HUES48 (cell line): Measurements from ENCODE around the gene TMEM225B.
"Not testable (repeated sequence)": the region's sequence is repeated elsewhere in the genome, so short reads cannot be mapped to it uniquely, and the experiment has no call there.

Source experiments
- H3K27ac ChIP-seq: one replicate; pipeline ENCODE4 v1.7.0; 2013; ENCODE audit warnings: low read depth, low read length, inconsistent platforms
- H3K27me3 ChIP-seq: 2 replicates; pipeline ENCODE4 v1.6.1; 2013; ENCODE audit warnings: mild to moderate bottlenecking, low read length; ENCODE audit not compliant: control insufficient read depth, insufficient read depth
- H3K36me3 ChIP-seq: 2 replicates; pipeline ENCODE4 v1.6.1; 2013; ENCODE audit warnings: low read length; ENCODE audit not compliant: control insufficient read depth, insufficient read depth
- H3K4me1 ChIP-seq: 2 replicates; pipeline ENCODE4 v1.6.1; 2013; ENCODE audit warnings: mild to moderate bottlenecking, low read length; ENCODE audit not compliant: control insufficient read depth, insufficient read depth
- H3K4me3 ChIP-seq: 2 replicates; pipeline ENCODE4 v1.5.1; 2013; ENCODE audit warnings: mild to moderate bottlenecking, low read depth, low read length
- H3K9ac ChIP-seq: 2 replicates; pipeline ENCODE4 v1.6.1; 2013; ENCODE audit warnings: mild to moderate bottlenecking, low read depth, low read length, moderate library complexity
- H3K9me3 ChIP-seq: 2 replicates; pipeline ENCODE4 v1.6.1; 2013; ENCODE audit warnings: low read length; ENCODE audit not compliant: control insufficient read depth, insufficient read depth

TMEM225B gene

GRCh38 chr7:99579956-99580777 is 17.9 kb upstream of the TMEM225B start:
- Histone ChIP-seq H3K27me3 (no peaks in the 10 kb centered on the region), H3K4me3 (peak overlapping the region; percentile 70), H3K9ac (peak overlapping the region; percentile 62)

GRCh38 chr7:99580778-99581332 is 17.2 kb upstream of the TMEM225B start:
- peak overlapping the region; percentile 62 for H3K9ac ChIP-seq
- H3K4me3 ChIP-seq, result peak overlapping the region; percentile 70
- peak overlapping the region; percentile 71 for H3K27ac ChIP-seq

More at GRCh38 chr7:99579956-99580777, 17.9 kb upstream of the TMEM225B start:
- H3K27ac ChIP-seq, result peak overlapping the region; percentile 71
- no peaks in the 10 kb centered on the region for H3K9me3 ChIP-seq
- H3K36me3 ChIP-seq, result no peaks in the 10 kb centered on the region
- peaks cover 18% of the 10 kb centered on the region for H3K4me1 ChIP-seq

GRCh38 chr7:99588868-99589267 is 9.2 kb upstream of the TMEM225B start:
- H3K9me3 ChIP-seq, result peaks cover 4% of the 10 kb centered on the region; the same call in 1 of the 2 replicates
- no peaks in the 10 kb centered on the region for H3K36me3 ChIP-seq
- H3K27ac ChIP-seq, result no peak overlapping the region
- H3K27me3 ChIP-seq, result no peaks in the 10 kb centered on the region
- H3K9ac ChIP-seq, result no peak overlapping the region
- no peak overlapping the region for H3K4me3 ChIP-seq
- H3K4me1 ChIP-seq, result no peaks in the 10 kb centered on the region

More at GRCh38 chr7:99580778-99581332, 17.2 kb upstream of the TMEM225B start:
- H3K9me3 ChIP-seq, H3K36me3 ChIP-seq, H3K27me3 ChIP-seq: not testable (repeated sequence)
- peaks cover 12% of the 10 kb centered on the region for H3K4me1 ChIP-seq

- Histone ChIP-seq H3K36me3 (no peaks in the 10 kb centered on the region), H3K27ac (no peak overlapping the region), H3K9me3 (peaks cover 4% of the 10 kb centered on the region; the same call in 1 of the 2 replicates), H3K4me1 (no peaks in the 10 kb centered on the region), H3K9ac (no peak overlapping the region), H3K27me3 (no peaks in the 10 kb centered on the region), H3K4me3 (no peak overlapping the region)
Measured at GRCh38 chr7:99594948-99595745, 2.9 kb upstream of the TMEM225B start.

GRCh38 chr7:99596408-99596955 is 1.6 kb upstream of the TMEM225B start:
- Histone ChIP-seq H3K27ac (no peak overlapping the region), H3K36me3 (no peaks in the 10 kb centered on the region), H3K27me3 (no peaks in the 10 kb centered on the region), H3K9ac (no peak overlapping the region), H3K9me3 (peaks cover 4% of the 10 kb centered on the region; the same call in 1 of the 2 replicates), H3K4me3 (no peak overlapping the region), H3K4me1 (no peaks in the 10 kb centered on the region)

- H3K27me3 ChIP-seq, result no peaks in the 10 kb centered on the region
- H3K4me1 ChIP-seq, result no peaks in the 10 kb centered on the region
- H3K36me3 ChIP-seq, result no peaks in the 10 kb centered on the region
- no peak overlapping the region for H3K9ac ChIP-seq
- H3K4me3 ChIP-seq, result no peak overlapping the region
- H3K27ac ChIP-seq, result no peak overlapping the region
- no peaks in the 10 kb centered on the region for H3K9me3 ChIP-seq
Measured at GRCh38 chr7:99599836-99600235, 1.8 kb downstream of the TMEM225B start.

GRCh38 chr7:99601656-99602310 is 3.7 kb downstream of the TMEM225B start:
- no peak overlapping the region for H3K4me3 ChIP-seq

GRCh38 chr7:99605527-99605926 is 7.5 kb downstream of the TMEM225B start:
- H3K4me3 ChIP-seq, result no peak overlapping the region
- H3K4me1 ChIP-seq, result no peaks in the 10 kb centered on the region
- no peaks in the 10 kb centered on the region for H3K9me3 ChIP-seq
- H3K27ac ChIP-seq, result no peak overlapping the region
- H3K36me3 ChIP-seq, result no peaks in the 10 kb centered on the region
- H3K27me3 ChIP-seq, result no peaks in the 10 kb centered on the region
- no peak overlapping the region for H3K9ac ChIP-seq

More at GRCh38 chr7:99601656-99602310, 3.7 kb downstream of the TMEM225B start:
- Histone ChIP-seq H3K27ac (no peak overlapping the region), H3K36me3 (no peaks in the 10 kb centered on the region), H3K4me1 (no peaks in the 10 kb centered on the region), H3K9ac (no peak overlapping the region), H3K27me3 (no peaks in the 10 kb centered on the region), H3K9me3 (no peaks in the 10 kb centered on the region)

GRCh38 chr7:99606531-99606930 is 8.5 kb downstream of the TMEM225B start:
- Histone ChIP-seq H3K9ac (no peak overlapping the region), H3K36me3 (no peaks in the 10 kb centered on the region), H3K9me3 (no peaks in the 10 kb centered on the region), H3K27me3 (no peaks in the 10 kb centered on the region), H3K4me3 (no peak overlapping the region), H3K27ac (no peak overlapping the region), H3K4me1 (no peaks in the 10 kb centered on the region)

GRCh38 chr7:99607548-99607947 is 9.5 kb downstream of the TMEM225B start:
- H3K9ac ChIP-seq, result no peak overlapping the region
- no peak overlapping the region for H3K4me3 ChIP-seq
- no peaks in the 10 kb centered on the region for H3K27me3 ChIP-seq
- H3K36me3 ChIP-seq, result no peaks in the 10 kb centered on the region
- H3K4me1 ChIP-seq, result no peaks in the 10 kb centered on the region
- H3K9me3 ChIP-seq, result no peaks in the 10 kb centered on the region
- H3K27ac ChIP-seq, result no peak overlapping the region
